ENCODE results near the gene HOXD10. TPM values are rescaled to one million over a fixed set of nuclear protein-coding genes. Genes with fewer than 3 reads are reported as not detected.

The HOXD10 gene
- total RNA-seq, 1 donor from 2014 or later: not detected

- DNase-seq (ENCODE audit: low spot score): peak; percentile 14
- Mint-ChIP-seq H3K4me1 (ENCODE audit: unreplicated experiment) (peaks cover 22% of the 10 kb centered on the region), H3K36me3 (ENCODE audit: low read depth, unreplicated experiment) (no peaks in the 10 kb centered on the region), H3K27ac (ENCODE audit: unreplicated experiment) (no peak within 1 kb of the TSS), H3K27me3 (ENCODE audit: unreplicated experiment) (peaks cover 53% of the 10 kb centered on the region), H3K9me3 (ENCODE audit: unreplicated experiment) (no peaks in the 10 kb centered on the region), H3K4me3 (ENCODE audit: unreplicated experiment) (no peak within 1 kb of the TSS)
- TF ChIP-seq CTCF (IDR thresholded peaks at IDR 0.05; ENCODE audit: unreplicated experiment): no peak
Measured at GRCh38 chr2:176099728-176100546, 16.6 kb upstream of the HOXD10 start, which contains the start of gene HOXD12. Gene HOXD12 (plus strand): TSS chr2:176099795. CDS start chr2:176099802, 7 bp downstream.

- peak; percentile 8 for DNase-seq (ENCODE audit: low spot score)
- no peak for TF ChIP-seq CTCF (IDR thresholded peaks at IDR 0.05; ENCODE audit: unreplicated experiment)
- peaks cover 22% of the 10 kb centered on the region for H3K4me1 Mint-ChIP-seq (ENCODE audit: unreplicated experiment)
- H3K27ac Mint-ChIP-seq (ENCODE audit: unreplicated experiment): no peak overlapping the region
- no peak overlapping the region for H3K4me3 Mint-ChIP-seq (ENCODE audit: unreplicated experiment)
- no peaks in the 10 kb centered on the region for H3K36me3 Mint-ChIP-seq (ENCODE audit: low read depth, unreplicated experiment)
- peaks cover 52% of the 10 kb centered on the region for H3K27me3 Mint-ChIP-seq (ENCODE audit: unreplicated experiment)
- H3K9me3 Mint-ChIP-seq (ENCODE audit: unreplicated experiment): no peaks in the 10 kb centered on the region
Measured at GRCh38 chr2:176100547-176101140, 15.9 kb upstream of the HOXD10 start.

GRCh38 chr2:176101216-176101830, 15.3 kb upstream of the HOXD10 start:
- Mint-ChIP-seq H3K27ac (ENCODE audit: unreplicated experiment) (no peak overlapping the region), H3K4me3 (ENCODE audit: unreplicated experiment) (no peak overlapping the region), H3K36me3 (ENCODE audit: low read depth, unreplicated experiment) (no peaks in the 10 kb centered on the region), H3K27me3 (ENCODE audit: unreplicated experiment) (peaks cover 59% of the 10 kb centered on the region), H3K4me1 (ENCODE audit: unreplicated experiment) (peaks cover 27% of the 10 kb centered on the region), H3K9me3 (ENCODE audit: unreplicated experiment) (no peaks in the 10 kb centered on the region)
- no peak for TF ChIP-seq CTCF (IDR thresholded peaks at IDR 0.05; ENCODE audit: unreplicated experiment)
- no peak for DNase-seq (ENCODE audit: low spot score)

DNA sequence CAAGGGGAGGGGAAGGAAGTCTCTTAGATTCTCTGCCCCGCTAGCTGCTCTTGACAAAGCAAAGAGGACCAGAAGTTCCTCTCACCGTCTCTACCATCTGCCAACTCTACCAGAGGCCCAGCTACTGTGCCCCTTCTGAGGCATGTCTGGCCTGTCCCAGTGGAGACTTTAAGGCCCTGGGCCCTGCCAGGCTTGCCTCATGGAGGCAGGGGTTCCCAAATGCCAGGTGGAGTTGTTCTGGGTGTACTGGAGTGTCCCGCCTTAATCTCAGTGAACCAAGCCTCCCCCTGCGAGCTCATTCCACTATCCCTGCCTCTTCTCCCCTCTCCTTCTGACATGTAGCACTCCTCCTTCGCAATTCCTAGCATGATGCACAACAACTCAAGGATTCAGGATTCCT, 14.7 kb upstream of the HOXD10 start:
- H3K4me1 Mint-ChIP-seq (ENCODE audit: unreplicated experiment): peaks cover 25% of the 10 kb centered on the region
- H3K27me3 Mint-ChIP-seq (ENCODE audit: unreplicated experiment): peaks cover 61% of the 10 kb centered on the region
- no peak overlapping the region for H3K4me3 Mint-ChIP-seq (ENCODE audit: unreplicated experiment)
- no peak for TF ChIP-seq CTCF (IDR thresholded peaks at IDR 0.05; ENCODE audit: unreplicated experiment)
- H3K36me3 Mint-ChIP-seq (ENCODE audit: low read depth, unreplicated experiment): no peaks in the 10 kb centered on the region
- H3K27ac Mint-ChIP-seq (ENCODE audit: unreplicated experiment): no peak overlapping the region
- no peak for DNase-seq (ENCODE audit: low spot score)
- H3K9me3 Mint-ChIP-seq (ENCODE audit: unreplicated experiment): no peaks in the 10 kb centered on the region
